CD14-positive monocyte (primary cell): ENCODE measurements around the gene ZRSR2. TPM values are rescaled to one million over a fixed set of nuclear protein-coding genes. Genes with fewer than 3 reads are reported as not detected.
A peak's percentile ranks its signal among the peaks of the same experiment; 100 is the strongest.

Experiments
- DNase-seq, 3 donors: peaks; one replicate each; pipeline ENCODE4 v3.0.0-alpha.2; 2011 to 2022
- H2AFZ ChIP-seq: 2 replicates; pipeline ENCODE4 v1.6.0; 2012; ENCODE audit warnings: mild to moderate bottlenecking, low read depth, low read length, inconsistent platforms; ENCODE audit not compliant: insufficient read depth, poor library complexity, severe bottlenecking
- H3K27ac ChIP-seq, 2 donors: 1 replicate in 1 of 2; 2 replicates in 1 of 2; pipeline ENCODE4 v1.5.1; 2012 to 2013; ENCODE audit warnings: low read length in 2 of 2, control low read depth in 1 of 2, inconsistent platforms in 1 of 2, low read depth in 1 of 2, mild to moderate bottlenecking in 1 of 2
- H3K27me3 ChIP-seq, 2 donors: one replicate each; pipeline versions ENCODE4 v1.6.0 to v1.6.1; 2011 to 2013; ENCODE audit warnings: low read length in 2 of 2; ENCODE audit not compliant: control insufficient read depth in 2 of 2, insufficient read depth in 2 of 2
- H3K36me3 ChIP-seq, 2 donors: replicated peaks in 1 of 2; 1 replicate in 1 of 2; 2 replicates in 1 of 2; pipeline versions ENCODE4 v1.5.1 to v1.6.1; 2012 to 2013; ENCODE audit warnings: low read length in 2 of 2, control low read depth in 1 of 2, inconsistent platforms in 1 of 2, mild to moderate bottlenecking in 1 of 2; ENCODE audit not compliant: insufficient read depth in 2 of 2, control insufficient read depth in 1 of 2
- H3K4me1 ChIP-seq, 2 donors: 1 replicate in 1 of 2; 2 replicates in 1 of 2; pipeline versions ENCODE4 v1.5.1 to v1.6.1; 2012 to 2013; ENCODE audit warnings: low read length in 2 of 2, control low read depth in 1 of 2, inconsistent platforms in 1 of 2, mild to moderate bottlenecking in 1 of 2, moderate library complexity in 1 of 2; ENCODE audit not compliant: insufficient read depth in 2 of 2, control insufficient read depth in 1 of 2
- H3K4me2 ChIP-seq: replicated peaks from 2 replicates; pipeline ENCODE3; 2012; ENCODE audit warnings: low read length, moderate library complexity, mild to moderate bottlenecking; ENCODE audit not compliant: poor library complexity, severe bottlenecking; ENCODE audit errors: extremely low read depth
- H3K4me3 ChIP-seq, 3 experiments: fragments of 200-600 bp in 1 of 3; sonication (generic) in 1 of 3; replicated peaks in 1 of 3; 1 replicate in 2 of 3; 2 replicates in 1 of 3; pipeline ENCODE4 v1.5.1; 2011 to 2013; ENCODE audit warnings: low read length in 3 of 3, mild to moderate bottlenecking in 3 of 3, control low read depth in 2 of 3, low read depth in 2 of 3, inconsistent platforms in 1 of 3, moderate library complexity in 1 of 3
- H3K79me2 ChIP-seq: 2 replicates; pipeline ENCODE4 v1.6.0; 2012; ENCODE audit warnings: mild to moderate bottlenecking, control low read depth, inconsistent platforms, low read length, moderate library complexity; ENCODE audit not compliant: insufficient read depth
- H3K9ac ChIP-seq: 2 replicates; pipeline ENCODE4 v1.6.0; 2017; ENCODE audit warnings: low read length, mild to moderate bottlenecking; ENCODE audit not compliant: insufficient read depth, poor library complexity, severe bottlenecking
- H3K9me3 ChIP-seq, 2 donors: replicated peaks in 1 of 2; 1 replicate in 1 of 2; 2 replicates in 1 of 2; pipeline versions ENCODE4 v1.5.1 to v1.6.1; 2012 to 2013; ENCODE audit warnings: low read length in 2 of 2, control low read depth in 1 of 2; ENCODE audit not compliant: control insufficient read depth in 1 of 2, insufficient read depth in 1 of 2
- H4K20me1 ChIP-seq: 2 replicates; pipeline ENCODE4 v1.6.0; 2012; ENCODE audit warnings: mild to moderate bottlenecking, low read length, control low read depth, moderate library complexity; ENCODE audit not compliant: insufficient read depth
- H3K27ac Mint-ChIP-seq, 7 donors: one replicate each; pipeline ENCODE4 v1.8.0; 2020; ENCODE audit warnings: mild to moderate bottlenecking in 7 of 7, mixed read lengths in 7 of 7, moderate library complexity in 6 of 7, inconsistent platforms in 2 of 7
- H3K27me3 Mint-ChIP-seq, 3 donors: one replicate each; pipeline ENCODE4 v1.8.0; 2021 to 2022; ENCODE audit warnings: low read depth in 3 of 3, mild to moderate bottlenecking in 3 of 3, mixed read lengths in 3 of 3, moderate library complexity in 3 of 3, inconsistent platforms in 1 of 3
- H3K36me3 Mint-ChIP-seq, 2 donors: one replicate each; pipeline ENCODE4 v1.8.0; 2020; ENCODE audit warnings: mixed read lengths in 2 of 2, inconsistent platforms in 1 of 2, mild to moderate bottlenecking in 1 of 2
- H3K4me1 Mint-ChIP-seq: one replicate; pipeline ENCODE4 v1.8.0; 2020; ENCODE audit warnings: mild to moderate bottlenecking, mixed read lengths
- H3K4me3 Mint-ChIP-seq, 2 donors: one replicate each; pipeline ENCODE4 v1.8.0; 2020; ENCODE audit warnings: mild to moderate bottlenecking in 2 of 2, mixed read lengths in 2 of 2, moderate library complexity in 1 of 2
- H3K9me3 Mint-ChIP-seq, 7 donors: one replicate each; pipeline ENCODE4 v1.8.0; 2020 to 2022; ENCODE audit warnings: mixed read lengths in 7 of 7, mild to moderate bottlenecking in 6 of 7, moderate library complexity in 6 of 7, inconsistent platforms in 2 of 7
- CTCF ChIP-seq: fragments of 200-600 bp; IDR thresholded peaks from one replicate; pipeline ENCODE4 v1.8.0; 2022; ENCODE audit warnings: antibody characterized with exemption, mild to moderate bottlenecking
- WGBS: methylation state at CpG from one replicate; pipeline ENCODE4 v1.1.5; 2013; ENCODE audit warnings: missing lambda C conversion rate; ENCODE audit not compliant: insufficient coverage; 5-methylcytosine and 5-hydroxymethylcytosine counted together
- intact Hi-C, 2 donors: fragments of 100-400 bp; cut with micrococcal nuclease; formaldehyde crosslinking; loops; one replicate each; pipeline versions ENCODE4 v1.15.0 to v1.15.1; 2023
- polyA plus RNA-seq, 3 donors: library from polyadenylated mRNA; depleted of rRNA in 1 of 3; unstranded in 2 of 3; stranded (reverse) in 1 of 3; fragments of 300-500 nt in 2 of 3; fragments of >200 nt in 1 of 3; fragmentation: Illumina TruSeq in 2 of 3; gene quantifications; 1 replicate in 2 of 3; 2 replicates in 1 of 3; pipeline ENCODE4 v1.2.3, GENCODE V29; 2012 to 2021

ZRSR2 gene
- polyA plus RNA-seq, 3 donors: 9.3 to 32.1 (median 11.2) TPM

DNA sequence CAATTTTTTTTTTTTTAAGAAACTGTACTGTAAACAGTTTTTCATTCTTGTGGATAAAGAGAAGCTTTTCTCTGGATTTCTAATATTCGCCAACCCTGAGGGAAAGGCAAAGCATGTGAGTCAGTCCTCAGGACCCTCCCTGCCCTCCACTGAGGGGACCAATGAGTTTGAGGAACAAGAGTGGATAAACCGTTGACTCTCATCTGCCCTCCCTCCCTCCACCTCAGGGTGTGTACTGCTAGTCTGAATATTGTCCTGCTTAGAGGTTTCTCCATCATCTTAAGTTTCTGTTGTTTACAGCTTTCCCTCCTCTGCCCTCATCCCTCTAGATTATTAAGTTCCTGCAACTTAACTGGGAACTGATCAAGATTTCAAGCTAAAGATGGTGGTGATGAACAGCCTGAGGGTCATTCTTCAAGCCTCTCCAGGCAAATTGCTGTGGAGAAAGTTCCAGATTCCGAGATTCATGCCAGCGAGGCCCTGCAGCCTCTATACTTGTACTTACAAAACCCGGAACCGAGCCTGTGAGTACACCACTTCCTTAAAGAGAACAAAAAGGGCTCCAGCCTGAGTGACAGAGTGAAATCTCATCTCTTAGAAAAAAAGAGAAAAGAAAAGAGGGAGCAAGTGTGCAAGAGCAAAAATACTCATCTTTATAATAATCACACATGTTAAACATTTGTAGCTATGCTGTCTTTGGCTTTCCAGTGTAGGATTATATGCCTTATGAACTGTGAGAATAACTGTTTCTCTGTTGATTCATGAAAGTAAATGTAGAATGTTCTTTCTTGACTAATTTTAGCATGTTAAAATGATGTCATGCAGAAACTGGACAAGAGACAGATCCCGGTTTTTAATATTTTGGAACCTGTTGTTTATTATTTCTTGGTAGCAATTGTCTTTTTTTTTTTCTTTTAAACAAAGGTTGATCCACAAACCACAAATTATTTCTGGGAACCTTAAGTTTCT, 40.4 kb upstream of the ZRSR2 start:
- H3K9me3 Mint-ChIP-seq: peaks cover 0 to 2% (median 0%) of the 10 kb centered on the region in 7 donors
- no peaks in the 10 kb centered on the region for H3K9me3 ChIP-seq
- H3K4me1 ChIP-seq: peaks cover 39 to 53% of the 10 kb centered on the region in 2 donors
- H3K4me1 Mint-ChIP-seq: peaks cover 42% of the 10 kb centered on the region
- H3K27ac ChIP-seq: peak overlapping the region; percentile 74 to 77
- intact Hi-C loops: no loop called here
- no peaks in the 10 kb centered on the region for H4K20me1 ChIP-seq
- H3K36me3 Mint-ChIP-seq: peaks cover 6 to 67% of the 10 kb centered on the region in 2 donors
- H3K27me3 Mint-ChIP-seq: peaks cover 0 to 12% (median 0%) of the 10 kb centered on the region in 3 donors
- peak overlapping the region; percentile 58 for H2AFZ ChIP-seq
- H3K27ac Mint-ChIP-seq: peak overlapping the region; percentile 92 to 98 (median 94)
- DNase-seq: peak; percentile 48 to 58 (median 56)
- peak overlapping the region in 2 of 3 experiments; percentile 16 to 35 for H3K4me3 ChIP-seq
- H3K36me3 ChIP-seq: peaks cover 0 to 13% of the 10 kb centered on the region in 2 donors
- peak overlapping the region; percentile 65 to 69 for H3K4me3 Mint-ChIP-seq
- peaks cover 35% of the 10 kb centered on the region for H3K79me2 ChIP-seq
- peak overlapping the region; percentile 33 for H3K9ac ChIP-seq
- H3K4me2 ChIP-seq: peak overlapping the region; percentile 64
- H3K27me3 ChIP-seq: peaks cover 0 to 2% of the 10 kb centered on the region in 2 donors
- TF ChIP-seq CTCF: no peak
- no CpG with 5 or more reads among the region's 7 CpGs for WGBS

DNA sequence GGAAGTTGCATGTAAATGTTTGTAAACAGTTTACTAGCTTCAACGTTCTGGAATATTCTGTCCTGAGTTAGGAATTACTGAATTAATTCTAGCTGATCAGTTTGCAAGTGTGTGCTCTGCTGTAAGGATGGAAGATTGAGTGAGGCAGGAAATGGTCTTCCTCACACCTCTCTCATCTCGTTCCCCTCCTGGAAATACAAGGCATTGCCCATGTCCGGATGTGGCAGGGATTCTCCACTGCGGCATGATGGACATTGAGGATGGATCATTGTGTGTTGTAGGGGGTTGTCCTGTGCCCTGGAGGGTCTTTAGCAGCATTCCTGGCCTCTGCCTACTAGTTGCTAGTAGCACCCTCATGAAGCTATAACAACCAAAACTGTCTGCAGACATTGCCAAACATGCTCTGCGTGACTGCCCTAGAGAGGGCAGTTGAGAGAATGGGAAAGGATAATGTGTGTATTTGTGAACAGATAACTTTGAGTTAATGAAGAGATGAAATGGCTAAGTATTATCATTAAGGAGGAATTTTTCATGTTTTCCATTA, 39.6 kb upstream of the ZRSR2 start:
- H3K9me3 Mint-ChIP-seq: peaks cover 0 to 2% (median 0%) of the 10 kb centered on the region in 7 donors
- H3K27ac Mint-ChIP-seq: peak overlapping the region; percentile 92 to 98 (median 94)
- Histone ChIP-seq H3K27ac (peak overlapping the region; percentile 74 to 77), H3K9me3 (no peaks in the 10 kb centered on the region), H2AFZ (no peak overlapping the region), H4K20me1 (no peaks in the 10 kb centered on the region), H3K4me2 (peak overlapping the region; percentile 64), H3K4me1 (peaks cover 36 to 46% of the 10 kb centered on the region in 2 donors), H3K9ac (peak overlapping the region; percentile 33), H3K79me2 (peaks cover 39% of the 10 kb centered on the region), H3K4me3 (peak overlapping the region; percentile 21 to 35 (median 22)), H3K36me3 (peaks cover 0 to 18% of the 10 kb centered on the region in 2 donors), H3K27me3 (peaks cover 0 to 2% of the 10 kb centered on the region in 2 donors)
- peaks cover 36% of the 10 kb centered on the region for H3K4me1 Mint-ChIP-seq
- peak overlapping the region; percentile 0 to 69 for H3K4me3 Mint-ChIP-seq
- DNase-seq: no peak
- H3K36me3 Mint-ChIP-seq: peaks cover 6 to 67% of the 10 kb centered on the region in 2 donors
- H3K27me3 Mint-ChIP-seq: peaks cover 0 to 12% (median 0%) of the 10 kb centered on the region in 3 donors
- WGBS: no CpG with 5 or more reads among the region's 5 CpGs
- no peak for TF ChIP-seq CTCF
- intact Hi-C loops: no loop called here
